Erythroblast (primary cell): Measurements from ENCODE around the gene SCLY.

ENCODE experiments used
- GATA1 ChIP-seq: IDR thresholded peaks from 2 replicates; pipeline ENCODE4 v1.6.1; 2011; ENCODE audit warnings: low read depth, mild to moderate bottlenecking, control low read depth, low read length, moderate library complexity
- POLR2A ChIP-seq: IDR thresholded peaks from 2 replicates; pipeline ENCODE4 v1.6.1; 2011; ENCODE audit warnings: mild to moderate bottlenecking, low read length

DNA sequence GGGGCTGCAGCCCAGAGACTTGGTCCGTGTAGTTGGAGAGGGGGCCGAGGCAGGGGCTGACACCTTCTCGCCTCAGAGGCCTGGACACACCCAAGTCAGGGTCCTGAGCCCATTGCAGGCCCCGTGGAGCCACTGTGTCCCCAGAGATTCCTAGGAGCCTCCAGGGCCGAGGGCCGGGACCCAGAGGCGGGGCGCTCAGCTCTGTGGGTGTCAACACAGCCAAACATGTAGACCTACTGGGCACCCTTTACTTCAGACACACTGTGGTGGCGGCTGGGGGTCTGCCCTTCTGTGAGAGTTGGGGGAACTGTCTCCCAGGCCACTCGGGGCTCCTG is 38.9 kb downstream of the SCLY start:
- TF ChIP-seq POLR2A (no peak), GATA1 (no peak)
